Effector memory CD4-positive, alpha-beta T cell (primary cell): ENCODE results near the gene FOXF1.

Experiments used
- DNase-seq, 3 donors: peaks; one replicate each; pipeline ENCODE4 v3.0.0-alpha.2; 2020
- H3K27ac ChIP-seq: 2 replicates; pipeline ENCODE4 v1.7.0; 2013; ENCODE audit warnings: mild to moderate bottlenecking, low read length, moderate library complexity; ENCODE audit not compliant: insufficient read depth, poor library complexity, severe bottlenecking
- H3K27me3 ChIP-seq: replicated peaks from 2 replicates; pipeline ENCODE4 v1.7.0; 2013; ENCODE audit warnings: mild to moderate bottlenecking, low read length; ENCODE audit not compliant: insufficient read depth, control insufficient read depth, poor library complexity, severe bottlenecking
- H3K36me3 ChIP-seq: 2 replicates; pipeline ENCODE4 v1.7.0; 2013; ENCODE audit warnings: mild to moderate bottlenecking, low read length, moderate library complexity; ENCODE audit not compliant: control insufficient read depth, insufficient read depth
- H3K4me1 ChIP-seq: 2 replicates; pipeline ENCODE4 v1.7.0; 2013; ENCODE audit warnings: low read length, mild to moderate bottlenecking; ENCODE audit not compliant: control insufficient read depth, insufficient read depth, poor library complexity, severe bottlenecking
- H3K4me3 ChIP-seq: 2 replicates; pipeline ENCODE4 v1.7.0; 2013; ENCODE audit warnings: low read length, low read depth, mild to moderate bottlenecking; ENCODE audit not compliant: insufficient read depth, poor library complexity, severe bottlenecking
- H3K9me3 ChIP-seq: 2 replicates; pipeline ENCODE4 v1.7.0; 2013; ENCODE audit warnings: mild to moderate bottlenecking, low read length, moderate library complexity; ENCODE audit not compliant: control insufficient read depth

The FOXF1 gene

DNA sequence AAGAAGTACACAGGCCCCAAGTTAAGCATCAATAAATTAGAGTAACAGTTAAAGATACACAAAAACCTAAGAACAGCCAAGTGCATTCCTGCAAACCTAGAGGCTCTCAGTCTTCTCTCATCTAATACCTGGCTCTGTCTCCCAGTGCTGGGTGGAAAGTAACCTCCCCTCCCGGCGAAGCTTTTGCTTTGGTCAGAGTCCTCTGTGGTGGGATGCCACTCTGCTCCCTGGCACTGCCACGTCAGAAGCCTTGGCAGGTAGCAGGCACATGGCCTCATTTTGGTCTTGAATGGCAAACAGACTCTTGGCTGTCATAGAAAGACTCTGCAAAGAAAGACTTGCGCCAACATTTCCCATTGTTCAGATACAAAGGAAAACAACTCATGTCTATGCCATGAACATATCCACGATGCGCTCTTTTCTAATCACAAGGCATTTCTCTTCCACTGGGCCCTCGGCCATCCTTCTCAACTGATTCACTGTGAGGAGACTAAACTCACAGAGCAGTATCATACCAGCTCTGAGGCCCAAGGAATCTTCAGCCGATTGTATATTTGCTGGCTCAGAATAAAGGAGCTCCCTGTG lies 23.5 kb downstream of the FOXF1 start:
- no peaks in the 10 kb centered on the region for H3K9me3 ChIP-seq
- DNase-seq, result no peak
- H3K36me3 ChIP-seq, result peaks cover 22% of the 10 kb centered on the region
- H3K4me1 ChIP-seq, result no peaks in the 10 kb centered on the region
- no peak overlapping the region for H3K4me3 ChIP-seq
- H3K27me3 ChIP-seq, result no peaks in the 10 kb centered on the region
- H3K27ac ChIP-seq, result no peak overlapping the region

DNA sequence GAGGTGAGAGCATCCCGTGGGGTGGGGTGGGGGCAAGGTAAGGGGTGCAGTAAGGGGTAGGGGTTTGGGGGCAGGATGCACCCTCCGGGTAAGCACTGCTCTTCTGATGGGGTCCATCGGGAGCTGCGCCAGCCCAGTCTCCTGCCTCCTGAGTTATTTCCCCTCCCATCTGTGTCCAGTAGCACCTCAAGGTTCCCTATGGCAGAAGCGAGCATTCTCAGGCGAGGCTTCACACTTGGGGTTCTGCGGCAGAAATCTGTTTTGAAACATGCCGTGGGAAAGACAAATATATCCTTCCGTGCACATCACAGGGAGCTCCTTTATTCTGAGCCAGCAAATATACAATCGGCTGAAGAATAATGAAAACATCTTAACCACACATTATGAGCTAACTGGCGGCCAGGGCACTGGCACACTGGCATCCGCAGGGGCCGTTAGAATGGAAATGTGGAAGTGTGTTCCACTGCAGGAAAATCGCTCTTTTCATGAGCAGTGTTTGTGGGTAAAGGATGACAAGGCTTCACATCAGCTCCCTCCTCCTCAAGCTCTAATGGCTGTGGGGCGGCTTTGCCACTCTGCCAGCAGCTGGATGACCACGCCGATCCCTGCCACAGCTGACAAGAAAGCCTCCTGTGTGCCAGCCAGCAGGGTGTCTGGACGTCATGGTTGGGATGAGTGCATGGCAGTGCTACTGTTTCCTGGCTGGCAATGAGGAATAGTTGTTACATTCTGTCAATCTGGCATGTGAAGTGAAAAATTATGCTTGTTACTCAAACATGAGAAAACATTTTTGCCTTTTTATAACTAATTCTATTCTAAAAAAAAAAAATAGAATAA lies 24.7 kb downstream of the FOXF1 start:
- H3K4me3 ChIP-seq, result no peak overlapping the region
- no peak overlapping the region for H3K27ac ChIP-seq
- no peaks in the 10 kb centered on the region for H3K9me3 ChIP-seq
- no peaks in the 10 kb centered on the region for H3K4me1 ChIP-seq
- peaks cover 32% of the 10 kb centered on the region for H3K36me3 ChIP-seq
- no peaks in the 10 kb centered on the region for H3K27me3 ChIP-seq
- DNase-seq, result no peak

DNA sequence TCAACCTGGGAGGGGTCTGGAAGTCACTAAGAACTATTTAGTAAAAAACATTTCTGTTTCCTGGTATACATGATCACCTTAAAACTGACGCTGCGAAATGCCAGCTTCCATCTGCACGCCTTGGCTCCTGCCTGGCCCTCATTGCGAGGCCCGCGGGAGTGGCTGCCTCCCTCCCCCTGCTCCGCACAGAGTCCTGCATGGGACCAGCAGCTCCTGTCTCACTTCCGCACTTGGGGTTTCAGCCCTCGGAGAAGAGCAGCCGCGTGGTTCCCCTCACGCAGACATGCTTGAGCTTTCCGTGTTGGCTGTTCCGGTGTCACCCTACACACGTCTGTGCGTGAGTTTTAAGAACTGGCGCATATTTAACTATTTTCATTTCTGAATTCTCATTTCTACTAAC lies 26.3 kb downstream of the FOXF1 start:
- H3K4me1 ChIP-seq, result no peaks in the 10 kb centered on the region
- H3K9me3 ChIP-seq, result no peaks in the 10 kb centered on the region
- H3K4me3 ChIP-seq, result no peak overlapping the region
- no peak overlapping the region for H3K27ac ChIP-seq
- peaks cover 48% of the 10 kb centered on the region for H3K36me3 ChIP-seq
- DNase-seq, result no peak
- H3K27me3 ChIP-seq, result no peaks in the 10 kb centered on the region

DNA sequence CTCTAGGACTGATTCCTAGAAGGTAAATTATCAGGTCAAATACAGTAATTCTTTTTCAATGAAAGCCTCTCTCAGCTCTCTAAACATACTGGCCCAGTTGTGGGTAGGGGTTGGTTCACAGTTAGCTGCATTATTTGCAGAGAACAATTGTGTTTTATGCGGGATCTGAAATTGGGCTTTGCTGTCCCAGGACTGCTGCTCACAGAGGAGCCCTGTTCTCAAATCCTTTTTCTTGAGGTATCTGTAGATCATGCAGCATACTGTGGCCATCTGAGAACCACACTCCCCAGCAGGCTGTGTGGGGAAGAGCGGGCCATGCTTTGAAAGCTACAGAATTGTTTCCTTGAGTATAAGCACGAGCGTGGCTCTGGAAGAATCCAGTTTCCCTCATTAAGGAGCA lies 27.2 kb downstream of the FOXF1 start:
- H3K36me3 ChIP-seq, result peaks cover 52% of the 10 kb centered on the region
- H3K4me3 ChIP-seq, result no peak overlapping the region
- no peaks in the 10 kb centered on the region for H3K27me3 ChIP-seq
- H3K4me1 ChIP-seq, result no peaks in the 10 kb centered on the region
- H3K27ac ChIP-seq, result no peak overlapping the region
- DNase-seq, result no peak
- H3K9me3 ChIP-seq, result no peaks in the 10 kb centered on the region

DNA sequence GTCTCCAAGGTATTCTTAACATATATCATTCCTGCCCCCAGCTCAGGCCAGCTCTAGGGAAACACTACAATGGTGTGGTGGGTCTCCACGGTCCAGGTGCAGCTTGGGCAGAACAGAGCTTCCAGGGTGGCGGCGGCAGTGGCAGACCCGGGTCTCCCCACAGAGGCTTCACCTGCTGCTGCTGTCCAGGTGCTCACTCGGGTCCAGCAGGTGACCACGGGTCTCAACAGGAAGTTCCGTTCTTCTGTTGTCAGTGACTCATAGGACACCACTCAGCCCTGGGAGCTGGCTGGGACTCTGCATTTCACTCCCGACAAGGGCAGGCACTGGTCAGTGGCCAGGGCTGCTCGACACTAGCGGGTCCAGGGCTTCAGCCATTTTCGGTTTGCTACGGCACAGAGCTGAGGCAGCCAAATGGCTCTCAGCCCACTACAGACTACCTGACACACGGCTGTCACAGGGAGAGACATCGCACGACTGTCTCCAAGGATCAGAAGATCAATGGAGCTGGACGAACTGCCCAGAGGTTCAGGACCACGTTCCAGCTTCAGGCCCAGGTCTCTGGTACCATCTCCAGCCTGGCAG lies 28.0 kb downstream of the FOXF1 start:
- DNase-seq, result no peak
- Histone ChIP-seq H3K9me3 (no peaks in the 10 kb centered on the region), H3K27ac (no peak overlapping the region), H3K4me3 (no peak overlapping the region), H3K4me1 (no peaks in the 10 kb centered on the region), H3K27me3 (no peaks in the 10 kb centered on the region), H3K36me3 (peaks cover 52% of the 10 kb centered on the region)

DNA sequence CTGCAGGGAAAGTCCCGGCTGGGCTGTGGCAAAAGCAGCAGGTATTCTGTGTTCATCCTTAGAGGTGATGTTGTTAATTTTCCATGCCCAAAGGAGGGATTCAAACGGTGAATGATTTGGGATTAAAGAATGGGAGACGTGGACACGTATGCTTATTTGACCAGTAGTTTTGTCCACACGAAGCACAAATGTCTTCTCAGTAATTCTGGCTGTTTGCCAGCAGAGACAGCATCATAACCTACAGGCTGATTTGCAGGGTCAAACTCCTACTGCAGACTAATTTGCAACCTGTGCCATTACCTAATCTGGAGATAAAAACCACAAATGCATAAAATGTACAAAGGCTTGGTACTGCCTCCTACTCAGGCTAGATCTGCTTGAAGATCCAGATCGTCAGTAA lies 30.6 kb downstream of the FOXF1 start:
- H3K9me3 ChIP-seq, result no peaks in the 10 kb centered on the region
- no peak for DNase-seq
- no peaks in the 10 kb centered on the region for H3K4me1 ChIP-seq
- no peaks in the 10 kb centered on the region for H3K27me3 ChIP-seq
- no peak overlapping the region for H3K4me3 ChIP-seq
- H3K36me3 ChIP-seq, result peaks cover 61% of the 10 kb centered on the region
- no peak overlapping the region for H3K27ac ChIP-seq

DNA sequence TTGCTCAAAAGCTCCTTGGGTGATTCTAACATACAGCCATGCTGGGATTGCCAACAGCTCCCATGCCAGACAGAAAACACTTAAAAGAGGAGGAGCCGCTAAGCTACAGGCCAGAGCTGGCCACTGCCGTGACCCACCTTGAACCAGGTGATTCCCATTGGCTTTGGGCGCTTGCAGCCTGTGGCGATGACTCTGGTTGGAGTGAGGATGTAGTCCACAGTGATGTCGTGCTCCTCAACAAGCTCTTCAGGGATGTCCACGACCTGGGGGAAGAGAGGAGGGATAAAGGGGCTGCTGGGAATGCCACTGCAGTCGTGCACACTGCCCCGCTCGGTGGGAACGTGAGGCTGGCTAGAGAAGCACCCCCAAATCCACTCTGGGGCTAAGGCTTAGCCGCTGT lies 31.2 kb downstream of the FOXF1 start:
- peaks cover 64% of the 10 kb centered on the region for H3K36me3 ChIP-seq

DNA sequence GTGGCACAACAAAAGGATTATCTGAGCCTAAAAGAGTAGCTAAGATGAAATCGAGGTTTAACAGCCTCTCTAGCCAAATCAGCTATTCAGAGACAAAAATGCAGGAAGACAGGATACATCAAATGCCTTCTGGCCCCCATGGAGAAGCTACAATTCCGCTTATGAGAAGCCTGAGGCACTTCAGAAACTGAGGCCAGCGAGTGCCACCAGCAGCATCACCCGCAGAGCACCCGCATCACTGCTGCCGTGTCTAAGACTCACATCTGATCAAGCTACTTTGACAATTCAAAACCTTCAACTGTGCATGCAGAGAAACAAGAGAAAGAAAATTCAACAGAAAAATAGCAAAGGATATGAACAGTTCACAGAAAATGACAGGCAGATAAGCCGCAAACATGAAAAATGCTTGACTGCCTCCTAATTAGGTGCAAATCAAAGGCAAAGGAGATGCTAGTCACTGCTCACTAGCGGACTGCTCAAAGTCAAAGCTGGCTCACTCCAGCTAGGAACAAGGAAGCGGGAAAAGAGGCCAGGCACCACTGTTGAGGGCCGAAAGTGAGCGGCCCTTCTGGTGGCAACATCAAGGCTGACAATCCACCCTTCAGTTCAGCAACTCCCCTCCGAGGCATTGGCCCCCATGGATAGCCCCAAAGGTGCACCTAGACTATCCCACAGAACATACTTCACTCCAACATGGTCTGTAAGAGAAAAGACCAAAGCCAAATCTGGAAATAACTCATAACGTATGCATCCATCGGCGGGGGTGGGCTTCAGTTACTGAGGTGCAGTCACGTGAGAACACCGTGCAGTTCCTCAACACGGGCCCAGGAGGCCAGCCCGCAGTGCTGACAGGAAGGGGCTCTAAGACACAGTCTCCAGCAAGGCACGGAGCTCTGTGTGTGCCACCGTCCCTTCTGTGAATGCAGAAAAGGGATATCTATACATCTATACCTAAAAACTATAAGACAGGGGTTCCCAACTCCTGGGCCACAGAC lies 32.7 kb downstream of the FOXF1 start:
- Histone ChIP-seq H3K9me3 (no peaks in the 10 kb centered on the region), H3K36me3 (peaks cover 59% of the 10 kb centered on the region), H3K27me3 (no peaks in the 10 kb centered on the region), H3K4me3 (no peak overlapping the region), H3K27ac (no peak overlapping the region), H3K4me1 (no peaks in the 10 kb centered on the region)
- DNase-seq, result no peak

More for the DNA sequence above, 31.2 kb downstream of the FOXF1 start:
- H3K4me3 ChIP-seq, result no peak overlapping the region
- H3K27ac ChIP-seq, result no peak overlapping the region
- H3K9me3 ChIP-seq, result no peaks in the 10 kb centered on the region
- no peaks in the 10 kb centered on the region for H3K4me1 ChIP-seq
- H3K27me3 ChIP-seq, result no peaks in the 10 kb centered on the region
- no peak for DNase-seq

DNA sequence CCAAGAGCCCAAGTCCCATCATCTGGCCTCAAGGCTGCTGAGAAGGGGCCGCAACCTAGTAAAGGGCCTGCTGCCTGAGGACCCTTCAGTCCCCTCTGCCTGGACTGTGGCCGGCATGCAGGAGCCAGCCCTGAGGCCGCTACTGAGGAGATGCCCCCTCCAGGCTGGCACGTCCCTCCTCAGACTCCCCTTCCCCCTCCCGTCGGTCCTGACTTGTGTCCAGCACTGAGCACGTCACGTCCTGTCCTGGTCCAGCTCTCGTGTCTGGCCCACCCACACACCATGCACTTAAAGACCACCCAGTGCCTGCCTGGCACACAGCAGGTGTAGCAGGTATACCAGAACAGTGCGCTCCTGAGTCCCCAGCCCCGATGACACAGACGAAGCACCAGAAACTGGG lies 35.2 kb downstream of the FOXF1 start:
- H3K4me3 ChIP-seq, result no peak overlapping the region
- no peaks in the 10 kb centered on the region for H3K4me1 ChIP-seq
- DNase-seq, result no peak
- H3K27me3 ChIP-seq, result no peaks in the 10 kb centered on the region
- no peaks in the 10 kb centered on the region for H3K9me3 ChIP-seq
- peaks cover 36% of the 10 kb centered on the region for H3K36me3 ChIP-seq
- H3K27ac ChIP-seq, result no peak overlapping the region
